Muscle of arm (tissue), 12 donors: ENCODE measurements around the gene PPIP5K1. TPM values are rescaled to one million over a fixed set of nuclear protein-coding genes. Genes with fewer than 3 reads are reported as not detected.

Experiments used
- DNase-seq: peaks from one replicate; pipeline ENCODE4 v3.0.0-alpha.2; 2013
- polyA plus RNA-seq, 12 donors: library from polyadenylated mRNA; unstranded; fragments of 120-200 nt; gene quantifications; one replicate each; pipeline ENCODE4 v1.2.1, GENCODE V29; 2013; ENCODE audit not compliant: insufficient read length in 12 of 12

Gene PPIP5K1
- polyA plus RNA-seq, 12 donors, result 4.9 to 22.9 (median 6.5) TPM; not detected in 1

GRCh38 chr15:43492266-43492665 lies 97.7 kb downstream of the PPIP5K1 start:
- no peak for DNase-seq

- DNase-seq, result no peak
Observed at GRCh38 chr15:43489191-43489590, 100.8 kb downstream of the PPIP5K1 start.

GRCh38 chr15:43488790-43489189 lies 101.2 kb downstream of the PPIP5K1 start:
- DNase-seq, result no peak

- no peak for DNase-seq
Observed at GRCh38 chr15:43487271-43487895, 102.6 kb downstream of the PPIP5K1 start.

- no peak for DNase-seq
Observed at GRCh38 chr15:43484455-43484854, 105.6 kb downstream of the PPIP5K1 start.

Other genes starting within 250 kb of the PPIP5K1 start
- gene ZSCAN29, start 219.2 kb downstream of the PPIP5K1 start, polyA plus RNA-seq, result 10 to 100 TPM in 10 of 12 donors, 1 to 10 TPM in 1, not detected in 1; 8.0 to 25.0 (median 15.4) TPM
- 10 to 100 TPM in 11 of 12 donors, not detected in 1; 11.1 to 16.6 (median 13.9) TPM for gene TUBGCP4, start 219.1 kb downstream of the PPIP5K1 start, polyA plus RNA-seq
- gene TP53BP1, start 97.1 kb downstream of the PPIP5K1 start, polyA plus RNA-seq, result 100 to 1,000 TPM in 1 of 12 donors, 10 to 100 TPM in 11; 35.8 to 105 (median 51.4) TPM
- gene MAP1A, start 72.6 kb downstream of the PPIP5K1 start, polyA plus RNA-seq, result 10 to 100 TPM in 11 of 12 donors, not detected in 1; 27.5 to 44.8 (median 38.0) TPM
- 1 to 10 TPM in 1 of 12 donors, under 1 TPM in 6, not detected in 5; 0.11 to 5.5 (median 0.21) TPM for gene CKMT1B, start 3.8 kb upstream of the PPIP5K1 start, polyA plus RNA-seq
- gene STRC, start 28.6 kb upstream of the PPIP5K1 start, polyA plus RNA-seq, result 1 to 10 TPM in 1 of 12 donors, under 1 TPM in 9, not detected in 2; 0.12 to 1.1 (median 0.48) TPM
- 1 to 10 TPM in 9 of 12 donors, under 1 TPM in 1, not detected in 2; 0.31 to 5.9 (median 1.3) TPM for gene CATSPER2, start 58.6 kb upstream of the PPIP5K1 start, polyA plus RNA-seq
- 1 to 10 TPM in 1 of 12 donors, under 1 TPM in 3, not detected in 8; 0.18 to 5.3 (median 0.66) TPM for gene CKMT1A, start 103.7 kb upstream of the PPIP5K1 start, polyA plus RNA-seq
- gene PDIA3, start 156.2 kb upstream of the PPIP5K1 start, polyA plus RNA-seq, result 100 to 1,000 TPM in 11 of 12 donors, not detected in 1; 176 to 379 (median 252) TPM
- gene ELL3, start 186.8 kb upstream of the PPIP5K1 start, polyA plus RNA-seq, result 1 to 10 TPM in 10 of 12 donors, not detected in 2; 1.7 to 6.3 (median 3.4) TPM
- 100 to 1,000 TPM in 11 of 12 donors, not detected in 1; 436 to 967 (median 514) TPM for gene SERF2, start 202.1 kb upstream of the PPIP5K1 start, polyA plus RNA-seq
- gene SERINC4, start 210.0 kb upstream of the PPIP5K1 start, polyA plus RNA-seq, result 1 to 10 TPM in 2 of 12 donors, under 1 TPM in 5, not detected in 5; 0.46 to 1.3 (median 0.89) TPM
- 10 to 100 TPM in 4 of 12 donors, 1 to 10 TPM in 7, not detected in 1; 6.2 to 27.4 (median 8.1) TPM for gene HYPK, start 210.4 kb upstream of the PPIP5K1 start, polyA plus RNA-seq
- 10 to 100 TPM in 11 of 12 donors, not detected in 1; 28.4 to 45.2 (median 34.9) TPM for gene MFAP1, start 234.5 kb upstream of the PPIP5K1 start, polyA plus RNA-seq
- gene WDR76, start 236.8 kb upstream of the PPIP5K1 start, polyA plus RNA-seq, result 10 to 100 TPM in 5 of 12 donors, 1 to 10 TPM in 6, not detected in 1; 5.8 to 21.5 (median 9.1) TPM